IPS-18c (cell line): ENCODE data around the gene ASTL.

Experiments
- H3K4me3 ChIP-seq: 2 replicates; pipeline ENCODE4 v1.7.0; 2013; ENCODE audit warnings: low read depth, mild to moderate bottlenecking, low read length, moderate library complexity; ENCODE audit not compliant: insufficient read depth
- H3K9me3 ChIP-seq: one replicate; pipeline ENCODE4 v1.6.1; 2013; ENCODE audit warnings: mild to moderate bottlenecking, low read length, moderate library complexity; ENCODE audit not compliant: control insufficient read depth, insufficient read depth

Gene ASTL

DNA sequence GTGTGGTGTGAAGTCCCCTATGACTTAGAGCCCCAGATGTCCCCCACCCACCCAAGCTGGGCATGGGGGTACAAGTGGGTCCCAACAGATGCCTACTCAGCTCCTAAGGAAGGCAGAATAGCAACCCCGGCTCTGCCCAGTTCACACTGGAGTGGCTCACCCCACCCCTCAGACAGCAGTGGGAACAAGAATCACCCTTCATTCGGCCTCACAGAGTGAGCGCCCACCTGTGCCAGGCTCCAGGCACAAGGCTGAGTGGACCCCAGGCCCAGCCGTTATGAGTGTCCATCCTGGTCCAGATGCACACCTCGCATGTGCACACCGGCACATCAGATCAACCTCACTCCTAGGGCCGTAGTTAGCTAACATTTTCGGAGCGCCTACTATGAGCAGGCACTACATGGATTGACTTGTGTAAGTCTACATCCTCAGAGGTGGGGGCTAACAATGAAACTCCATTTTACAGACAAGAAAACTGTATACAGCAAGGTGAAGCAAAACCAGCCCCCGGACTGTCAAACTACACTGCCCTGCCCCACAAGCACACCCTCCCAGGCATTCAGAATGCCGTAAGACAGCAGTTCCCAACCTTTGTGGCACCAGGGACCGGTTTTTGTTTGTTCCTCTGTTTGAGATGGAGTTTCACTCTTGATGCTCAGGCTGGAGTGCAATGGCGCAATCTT lies 2.8 kb upstream of the ASTL start:
- Histone ChIP-seq H3K9me3 (no peaks in the 10 kb centered on the region), H3K4me3 (no peak overlapping the region)

- no peaks in the 10 kb centered on the region for H3K9me3 ChIP-seq
- no peak overlapping the region for H3K4me3 ChIP-seq
Observed at GRCh38 chr2:96139181-96139758, 968 bp upstream of the ASTL start.

DNA sequence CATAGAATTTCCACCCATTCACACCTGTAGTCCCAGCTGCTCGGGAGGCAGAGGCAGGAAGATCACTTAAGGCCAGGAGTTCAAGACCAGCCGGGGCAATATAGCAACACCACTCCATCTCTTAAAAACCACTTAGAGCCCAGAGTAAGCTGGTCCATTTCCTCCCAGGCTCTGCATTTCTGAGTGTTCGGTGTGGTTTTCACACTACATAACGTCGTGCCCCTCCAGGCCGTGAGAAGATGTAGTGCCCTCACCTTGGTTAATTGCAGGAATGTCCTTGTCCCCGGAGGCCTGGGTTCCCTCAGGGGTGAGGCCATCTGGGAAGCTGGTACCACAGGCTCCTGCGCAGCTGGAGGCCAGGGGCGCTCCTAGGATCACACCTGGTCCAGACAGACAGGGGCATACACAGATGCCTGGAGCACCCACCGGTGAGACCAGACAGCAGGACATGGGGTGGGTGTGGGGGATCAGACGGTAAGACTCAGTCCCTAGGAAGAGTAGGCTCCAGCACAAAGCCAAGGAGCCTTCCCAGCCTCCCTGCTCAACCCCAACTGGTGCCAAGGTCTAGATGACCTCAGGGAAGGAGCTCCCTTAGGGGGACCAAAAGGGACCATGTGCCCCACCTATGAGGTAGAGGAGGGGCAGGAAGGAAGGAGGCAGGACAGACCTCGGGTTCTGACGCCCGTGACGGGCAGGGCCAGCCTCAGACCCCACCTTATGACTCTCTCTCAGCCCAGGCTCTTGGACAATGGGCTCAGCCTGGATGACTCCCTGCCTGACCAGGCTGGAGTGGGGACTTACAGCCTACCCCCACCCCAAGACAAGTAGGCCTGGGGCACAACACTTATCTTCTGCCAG lies 752 bp downstream of the ASTL start:
- Histone ChIP-seq H3K9me3 (no peaks in the 10 kb centered on the region), H3K4me3 (peak overlapping the region; percentile 3; the same call in 1 of the 2 replicates)

DNA sequence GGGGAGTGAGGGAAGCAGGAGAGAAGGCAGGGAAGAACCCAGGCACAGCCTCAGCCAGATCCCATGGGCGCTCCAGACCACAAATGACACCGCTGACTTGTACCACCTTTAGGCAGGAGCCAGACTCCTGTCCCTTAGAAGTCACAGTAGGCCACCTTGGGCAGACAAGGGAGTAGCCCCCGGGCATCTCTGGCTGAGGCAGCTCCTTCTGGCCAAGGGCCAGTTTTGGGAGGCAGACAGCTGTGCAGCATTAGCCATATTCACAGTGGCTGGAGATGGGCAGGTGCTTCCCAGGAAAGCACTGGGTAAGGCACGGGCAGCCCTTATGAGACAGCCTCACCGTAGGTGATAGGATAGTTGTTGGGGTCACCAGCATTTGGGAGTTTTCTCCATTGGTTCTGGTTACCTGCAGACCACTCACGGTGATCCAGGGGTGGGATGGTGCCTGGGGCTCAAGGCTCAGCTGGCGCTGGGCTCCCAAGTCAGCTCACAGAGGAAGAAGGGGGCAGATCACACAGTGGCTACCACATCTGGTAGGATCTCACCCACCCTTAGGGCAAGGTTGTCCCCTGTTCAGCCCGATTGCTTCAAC lies 2.1 kb downstream of the ASTL start:
- H3K4me3 ChIP-seq: no peak overlapping the region
- H3K9me3 ChIP-seq: no peaks in the 10 kb centered on the region

GRCh38 chr2:96135621-96136020 lies 2.7 kb downstream of the ASTL start:
- Histone ChIP-seq H3K9me3 (no peaks in the 10 kb centered on the region), H3K4me3 (no peak overlapping the region)

GRCh38 chr2:96135171-96135570 lies 3.1 kb downstream of the ASTL start:
- Histone ChIP-seq H3K9me3 (no peaks in the 10 kb centered on the region), H3K4me3 (no peak overlapping the region)

- H3K9me3 ChIP-seq: no peaks in the 10 kb centered on the region
- no peak overlapping the region for H3K4me3 ChIP-seq
Observed at GRCh38 chr2:96134421-96134820, 3.9 kb downstream of the ASTL start.

DNA sequence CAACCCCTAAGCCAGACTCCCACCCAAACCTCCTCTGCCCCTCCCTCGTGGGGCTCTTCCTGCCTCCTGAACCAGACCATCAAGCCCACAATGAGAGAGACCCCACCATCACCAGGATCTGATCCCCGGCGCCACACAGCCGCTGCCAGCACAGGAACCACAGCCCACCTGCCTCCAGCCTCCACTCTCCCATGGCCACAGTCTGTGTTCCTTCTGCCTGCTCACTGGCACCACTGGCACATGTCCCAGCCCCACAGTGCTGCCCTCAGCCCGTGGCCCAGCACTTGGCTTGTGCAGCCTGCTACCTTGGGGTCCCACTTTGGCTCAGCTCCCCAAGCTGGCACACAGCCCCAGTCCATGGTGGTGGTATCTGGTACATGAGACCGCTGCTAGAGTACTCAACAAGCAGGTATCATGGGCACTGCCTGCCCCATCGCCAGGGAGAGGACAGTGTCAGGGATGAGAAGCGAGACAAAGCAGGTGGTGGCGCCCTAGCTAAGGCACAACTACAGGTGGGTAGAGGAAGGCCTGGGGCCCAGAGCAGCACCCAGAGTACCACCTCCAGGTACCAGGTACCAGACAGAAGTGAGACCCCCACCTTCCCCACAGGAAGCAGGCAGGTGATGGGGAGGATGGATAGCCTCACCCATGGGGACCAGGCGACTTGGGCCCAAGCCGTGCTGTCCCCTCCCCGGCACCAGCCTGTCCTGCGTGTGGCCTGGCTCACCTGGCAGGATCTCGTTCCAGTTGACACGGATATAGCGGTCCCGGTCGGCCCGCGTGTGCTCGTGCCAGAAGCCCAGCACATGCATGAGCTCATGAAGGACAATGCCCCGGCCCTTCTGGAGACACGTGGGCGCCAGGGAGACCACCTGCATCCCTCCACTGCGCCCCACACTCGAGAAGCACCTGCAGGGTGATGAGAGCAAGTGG lies 6.2 kb downstream of the ASTL start:
- no peaks in the 10 kb centered on the region for H3K9me3 ChIP-seq
- H3K4me3 ChIP-seq: no peak overlapping the region

GRCh38 chr2:96131152-96131812 lies 7.0 kb downstream of the ASTL start:
- Histone ChIP-seq H3K4me3 (no peak overlapping the region), H3K9me3 (no peaks in the 10 kb centered on the region)

DNA sequence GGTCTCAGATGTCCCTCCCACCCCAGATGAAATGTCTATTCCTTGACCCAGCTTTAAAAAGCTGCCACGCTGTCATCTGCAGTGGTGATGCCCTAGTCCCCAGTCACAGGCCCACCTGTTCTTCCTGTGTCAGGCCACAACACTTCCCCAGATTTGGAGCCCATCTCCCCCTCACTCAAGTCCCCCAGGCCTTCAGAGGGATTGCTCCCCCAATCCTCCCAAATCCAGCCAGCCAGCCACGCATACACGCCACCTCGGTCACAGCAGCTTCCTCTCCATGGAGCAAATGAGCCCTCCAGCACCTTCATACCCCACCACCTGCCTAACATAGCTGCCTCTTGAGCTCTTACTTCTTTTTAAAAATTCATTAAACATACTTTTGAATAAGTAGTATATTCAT lies 7.8 kb downstream of the ASTL start:
- Histone ChIP-seq H3K4me3 (no peak overlapping the region), H3K9me3 (no peaks in the 10 kb centered on the region)

DNA sequence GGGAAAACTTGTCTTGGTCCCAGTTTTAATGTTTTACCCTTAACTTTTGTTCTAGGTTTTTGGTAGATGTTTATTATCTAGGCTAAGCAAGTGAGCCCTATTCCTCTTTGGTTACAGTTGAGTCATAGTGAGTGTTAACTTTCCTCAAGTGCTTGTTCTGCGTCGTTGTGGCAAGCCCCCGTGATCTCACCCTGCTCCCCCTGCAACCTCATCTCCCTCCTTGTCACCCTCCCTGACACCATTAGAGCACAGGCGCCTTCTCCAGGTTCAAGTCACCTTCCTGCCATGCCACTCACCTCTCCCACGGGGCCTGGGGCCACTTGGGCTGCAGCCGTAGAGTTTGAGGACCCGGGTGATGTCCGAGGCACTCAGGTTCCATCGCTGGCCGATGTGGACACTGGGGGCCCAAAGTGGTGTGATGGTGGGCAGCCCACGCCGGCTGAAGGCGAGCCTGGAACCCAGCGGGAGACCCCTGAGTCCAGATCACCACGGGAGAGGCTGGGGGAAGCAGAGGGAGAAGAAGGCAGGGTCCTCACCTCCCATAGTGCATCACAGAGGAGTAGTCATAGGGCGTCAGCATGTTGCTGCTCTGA lies 8.7 kb downstream of the ASTL start:
- Histone ChIP-seq H3K4me3 (no peak overlapping the region), H3K9me3 (no peaks in the 10 kb centered on the region)

DNA sequence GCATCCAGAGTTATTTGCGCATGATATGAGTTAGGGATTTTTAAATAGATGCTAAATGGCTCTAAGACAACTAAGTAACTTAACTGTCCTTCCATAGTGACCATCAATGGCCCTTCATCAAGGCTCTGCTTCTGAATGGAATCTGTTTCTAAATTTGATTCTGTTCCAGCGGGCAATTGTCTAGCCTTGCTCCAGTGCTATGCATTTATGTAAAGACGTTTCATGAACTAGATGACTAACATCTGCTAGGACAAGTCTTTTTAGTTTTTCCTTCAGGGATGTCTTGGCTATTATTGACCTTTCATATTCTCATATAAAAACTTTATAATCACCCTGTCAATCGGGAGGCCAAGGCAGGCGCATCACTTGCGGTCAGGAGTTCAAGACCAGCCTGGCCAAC lies 9.8 kb downstream of the ASTL start:
- no peaks in the 10 kb centered on the region for H3K9me3 ChIP-seq
- H3K4me3 ChIP-seq: no peak overlapping the region

- Histone ChIP-seq H3K4me3 (no peak overlapping the region), H3K9me3 (no peaks in the 10 kb centered on the region)
Observed at GRCh38 chr2:96124406-96125265, 13.7 kb downstream of the ASTL start.

GRCh38 chr2:96123936-96124335 lies 14.4 kb downstream of the ASTL start:
- no peaks in the 10 kb centered on the region for H3K9me3 ChIP-seq
- H3K4me3 ChIP-seq: no peak overlapping the region

GRCh38 chr2:96123290-96123689 lies 15.0 kb downstream of the ASTL start:
- Histone ChIP-seq H3K4me3 (no peak overlapping the region), H3K9me3 (peaks cover 2% of the 10 kb centered on the region)
